ENCODE measurements around the gene SSX5. TPM values are rescaled to one million over a fixed set of nuclear protein-coding genes. Genes with fewer than 3 reads are reported as not detected.
"Not testable (repeated sequence)": the region's sequence is repeated elsewhere in the genome, so short reads cannot be mapped to it uniquely, and the experiment has no call there.

The SSX5 gene
- total RNA-seq, 1 donor = not detected

DNA sequence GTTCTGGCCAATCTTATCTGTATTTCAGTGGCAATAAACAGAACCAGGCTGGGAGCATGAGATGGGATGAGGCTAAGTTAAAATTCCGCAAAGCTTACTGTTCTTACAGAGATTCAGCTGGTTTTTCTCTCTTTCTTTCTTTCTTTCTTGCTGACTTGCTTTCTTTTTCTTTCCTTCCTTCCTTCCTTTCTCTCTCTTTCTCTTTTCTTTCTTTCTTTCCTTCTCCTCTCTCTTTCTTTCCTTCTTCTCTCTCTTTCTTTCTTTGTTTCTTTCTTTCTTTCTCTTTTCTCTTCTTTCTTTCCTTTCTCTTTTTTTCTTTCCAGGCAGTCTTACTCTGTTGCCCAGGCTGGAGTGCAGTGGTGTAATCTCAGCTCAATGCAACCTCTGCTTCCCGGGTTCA, 41.8 kb downstream of the SSX5 start:
- TF ChIP-seq, protein P1, sequence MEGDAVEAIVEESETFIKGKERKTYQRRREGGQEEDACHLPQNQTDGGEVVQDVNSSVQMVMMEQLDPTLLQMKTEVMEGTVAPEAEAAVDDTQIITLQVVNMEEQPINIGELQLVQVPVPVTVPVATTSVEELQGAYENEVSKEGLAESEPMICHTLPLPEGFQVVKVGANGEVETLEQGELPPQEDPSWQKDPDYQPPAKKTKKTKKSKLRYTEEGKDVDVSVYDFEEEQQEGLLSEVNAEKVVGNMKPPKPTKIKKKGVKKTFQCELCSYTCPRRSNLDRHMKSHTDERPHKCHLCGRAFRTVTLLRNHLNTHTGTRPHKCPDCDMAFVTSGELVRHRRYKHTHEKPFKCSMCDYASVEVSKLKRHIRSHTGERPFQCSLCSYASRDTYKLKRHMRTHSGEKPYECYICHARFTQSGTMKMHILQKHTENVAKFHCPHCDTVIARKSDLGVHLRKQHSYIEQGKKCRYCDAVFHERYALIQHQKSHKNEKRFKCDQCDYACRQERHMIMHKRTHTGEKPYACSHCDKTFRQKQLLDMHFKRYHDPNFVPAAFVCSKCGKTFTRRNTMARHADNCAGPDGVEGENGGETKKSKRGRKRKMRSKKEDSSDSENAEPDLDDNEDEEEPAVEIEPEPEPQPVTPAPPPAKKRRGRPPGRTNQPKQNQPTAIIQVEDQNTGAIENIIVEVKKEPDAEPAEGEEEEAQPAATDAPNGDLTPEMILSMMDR (IDR thresholded peaks at IDR 0.05; ENCODE audit: insufficient read depth, low read depth, low read length) = no peak
- DNase-seq (ENCODE audit: low read depth) = no peak
- no peak overlapping the region for H3K4me3 ChIP-seq (ENCODE audit: low read depth, low read length)

DNA sequence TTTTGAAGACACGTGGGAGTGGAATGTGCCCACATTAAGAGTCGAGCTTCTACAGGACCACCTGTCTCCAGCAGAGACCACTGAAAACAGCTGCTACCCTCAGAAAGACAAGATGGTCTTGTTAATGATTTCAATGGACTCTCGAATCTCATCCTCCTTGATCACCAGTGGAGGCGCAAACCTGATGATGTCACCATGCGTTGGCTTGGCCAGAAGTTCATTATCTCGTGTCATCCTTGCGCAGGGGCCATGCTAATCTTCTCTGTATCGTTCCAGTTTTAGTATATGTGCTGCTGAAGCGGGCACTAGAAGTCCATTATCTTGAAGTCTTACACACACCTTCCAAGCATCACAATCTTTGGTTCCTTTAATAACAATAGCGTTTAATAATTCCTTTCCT, 42.8 kb downstream of the SSX5 start:
- TF ChIP-seq, protein P1 (IDR thresholded peaks at IDR 0.05; ENCODE audit: insufficient read depth, low read depth, low read length) = no peak
- no peak overlapping the region for H3K4me3 ChIP-seq (ENCODE audit: low read depth, low read length)
- no peak for DNase-seq (ENCODE audit: low read depth)

DNA sequence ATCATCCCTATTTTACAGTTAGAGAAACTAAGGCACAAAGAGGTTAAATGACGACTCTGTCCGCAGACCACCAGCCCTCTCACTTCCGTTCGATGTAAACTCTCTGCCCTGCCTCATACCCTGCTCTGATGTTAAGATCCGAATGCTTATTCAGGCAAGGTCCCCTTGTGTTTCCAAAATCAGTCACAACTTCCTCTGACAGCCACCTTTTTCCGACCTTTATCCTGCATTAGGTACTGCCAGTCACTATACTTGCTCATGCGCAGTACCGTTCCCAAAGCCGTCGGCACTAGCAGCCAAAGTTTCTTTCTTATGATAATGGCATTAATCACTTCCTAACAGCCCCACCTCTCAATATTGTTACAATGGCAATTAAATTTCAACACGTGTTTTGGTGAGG, 53.9 kb downstream of the SSX5 start:
- H3K4me3 ChIP-seq (ENCODE audit: low read depth, low read length); DNase-seq (ENCODE audit: low read depth): not testable (repeated sequence)

DNA sequence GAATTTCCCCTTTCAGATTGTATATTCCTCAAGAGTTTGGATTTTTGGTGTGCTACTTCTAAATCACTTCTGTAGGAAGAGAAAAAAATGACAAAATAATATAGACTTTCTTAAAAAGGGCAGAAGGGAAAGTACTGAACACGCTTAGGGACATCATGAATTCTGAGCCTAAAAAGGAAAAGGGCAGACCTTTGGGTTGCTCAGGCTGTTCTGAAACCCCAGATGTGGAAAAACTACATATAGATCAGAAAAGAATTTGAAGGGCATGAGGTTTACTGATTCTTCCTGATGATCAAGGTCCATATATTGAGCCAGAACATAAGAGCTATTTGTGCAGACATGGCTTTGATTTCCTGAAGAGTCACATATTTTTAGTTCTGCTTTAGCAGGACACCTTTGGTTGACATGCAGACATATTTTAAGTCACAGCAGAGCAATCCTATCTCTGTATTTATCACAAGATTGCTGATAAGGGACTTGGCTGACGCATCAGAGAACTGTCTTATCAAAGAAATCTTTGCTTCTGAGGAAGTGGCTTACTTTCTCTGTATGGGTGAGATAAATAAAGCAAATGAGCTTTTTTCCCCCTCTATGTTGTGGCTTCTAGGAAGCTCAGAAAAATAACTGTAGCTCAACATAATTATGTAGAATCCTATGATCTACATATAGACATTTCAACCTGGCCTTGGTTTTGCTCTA, 54.6 kb downstream of the SSX5 start:
- DNase-seq (ENCODE audit: low read depth); H3K4me3 ChIP-seq (ENCODE audit: low read depth, low read length): not testable (repeated sequence)

DNA sequence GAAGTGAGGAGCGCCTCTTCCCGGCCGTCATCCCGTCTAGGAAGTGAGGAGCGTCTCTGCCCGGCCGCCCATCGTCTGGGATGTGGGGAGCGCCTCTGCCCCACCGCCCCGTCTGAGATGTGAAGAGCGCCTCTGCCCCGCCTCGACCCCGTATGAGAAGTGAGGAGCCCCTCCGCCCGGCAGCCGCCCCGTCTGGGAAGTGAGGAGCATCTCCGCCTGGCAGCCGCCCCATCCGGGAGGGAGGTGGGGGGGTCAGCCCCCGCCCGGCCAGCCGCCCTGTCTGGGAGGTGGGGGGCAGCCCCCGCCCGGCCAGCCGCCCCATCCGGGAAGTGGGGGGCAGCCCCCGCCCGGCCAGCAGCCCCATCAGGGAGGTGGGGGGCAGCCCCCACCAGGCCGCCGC, 57.5 kb downstream of the SSX5 start:
- not testable (repeated sequence) for H3K4me3 ChIP-seq (ENCODE audit: low read depth, low read length); DNase-seq (ENCODE audit: low read depth)

Small RNA genes within 50 kb of the gene (small RNA-seq; reads per million reads assigned to genes)
- not detected for gene AC245047.3
- not detected for gene AC245047.7
- not detected for gene RNA5SP503
- gene RNU6-707P = not detected

Other genes starting within 250 kb of the SSX5 start
- gene ZNF182, start 192.8 kb downstream of the SSX5 start, total RNA-seq = 3.2 and 4.3 TPM in 2 replicates
- not detected in 2 replicates for gene SPACA5, start 189.8 kb downstream of the SSX5 start, total RNA-seq
- 0.32 and 3.0 TPM in 2 replicates for gene ZNF630, start 125.2 kb downstream of the SSX5 start, total RNA-seq
- gene SPACA5B, start 66.2 kb downstream of the SSX5 start, total RNA-seq = not detected in 2 replicates
- not detected in 2 replicates for gene SSX1, start 58.6 kb upstream of the SSX5 start, total RNA-seq
- not detected in 2 replicates for gene SSX3, start 159.9 kb upstream of the SSX5 start, total RNA-seq
- gene SSX4, start 186.7 kb upstream of the SSX5 start, total RNA-seq = not detected in 2 replicates
- not detected in 2 replicates for gene SSX4B, start 215.2 kb upstream of the SSX5 start, total RNA-seq

Data from fibroblast of villous mesenchyme (primary cell).